Heart left ventricle (tissue), 16 donors: ENCODE results near the gene ASIC2. TPM values are rescaled to one million over a fixed set of nuclear protein-coding genes. Genes with fewer than 3 reads are reported as not detected.

ENCODE experiments used
- ATAC-seq, 4 donors: fragments of 200-7000 bp; cut with Tn5 transposase; one replicate each; pipeline ENCODE4 v1.9.1; 2020 to 2022; ENCODE audit warnings: moderate library complexity in 4 of 4, mild to moderate bottlenecking in 3 of 4, moderate number of reproducible peaks in 1 of 4
- DNase-seq, 5 donors: peaks; one replicate each; pipeline ENCODE4 v3.0.0-alpha.2; 2020
- H3K27ac ChIP-seq, 12 donors: fragments of 200-600 bp; sonication (generic) in 4 of 12; one replicate each; pipeline versions ENCODE4 v1.5.0 to v1.8.0; 2016 to 2022; ENCODE audit warnings: mild to moderate bottlenecking in 2 of 12
- H3K27me3 ChIP-seq, 9 donors: fragments of 200-600 bp; sonication (generic) in 2 of 9; one replicate each; pipeline versions ENCODE4 v1.5.1 to v1.8.0; 2016 to 2022; ENCODE audit warnings: mild to moderate bottlenecking in 3 of 9
- H3K36me3 ChIP-seq, 9 donors: fragments of 200-600 bp; sonication (generic) in 2 of 9; one replicate each; pipeline versions ENCODE4 v1.5.0 to v1.8.0; 2018 to 2022; ENCODE audit warnings: mild to moderate bottlenecking in 2 of 9
- H3K4me1 ChIP-seq, 12 donors: fragments of 200-600 bp; sonication (generic) in 4 of 12; one replicate each; pipeline versions ENCODE4 v1.5.0 to v1.8.0; 2016 to 2022; ENCODE audit warnings: mild to moderate bottlenecking in 3 of 12
- H3K4me3 ChIP-seq, 12 donors: fragments of 200-600 bp; sonication (generic) in 4 of 12; one replicate each; pipeline versions ENCODE4 v1.5.0 to v1.8.0; 2017 to 2022; ENCODE audit warnings: mild to moderate bottlenecking in 9 of 12, moderate library complexity in 4 of 12
- H3K9me3 ChIP-seq, 12 donors: fragments of 200-600 bp; sonication (generic) in 4 of 12; one replicate each; pipeline versions ENCODE4 v1.5.0 to v1.8.0; 2016 to 2022; ENCODE audit warnings: mild to moderate bottlenecking in 1 of 12
- POLR2A ChIP-seq, 2 donors: fragments of 450-650 bp; IDR thresholded peaks; one replicate each; pipeline ENCODE4 v1.6.1; 2017; ENCODE audit warnings: antibody characterized with exemption in 2 of 2, mild to moderate bottlenecking in 2 of 2, moderate library complexity in 2 of 2
- WGBS, 4 donors: extraction: QIAGEN DNeasy Blood & Tissue Kit in 2 of 4; methylation state at CpG; one replicate each; pipeline versions ENCODE4 v1.1.5 to v1.1.7; 2013 to 2018; 5-methylcytosine and 5-hydroxymethylcytosine counted together
- intact Hi-C, 10 donors: fragments of 100-400 bp; cut with DNase I; formaldehyde crosslinking; loops; one replicate each; pipeline versions ENCODE4 v1.11.1 to v1.14.2; 2022
- polyA plus RNA-seq, 2 donors: library from polyadenylated mRNA; stranded (reverse); fragments of 200-250 nt; gene quantifications; one replicate each; pipeline ENCODE4 v1.2.3, GENCODE V29; 2013
- total RNA-seq, 9 donors: library from RNA; depleted of rRNA in 2 of 9; stranded (reverse); fragments of >200 nt in 2 of 9; fragmentation: NEBNext Ultra II Directional in 3 of 9; extraction: Animal tissue kit (Norgen Biotek cat#: 25700) in 3 of 9; gene quantifications; one replicate each; pipeline versions ENCODE4 v1.1.0 to v1.2.4, GENCODE V29; 2016 to 2023
- TF ChIP-seq, protein P1 (sequence below), 12 donors: fragments of 200-600 bp; sonication (generic) in 4 of 12; IDR thresholded peaks; one replicate each; pipeline versions ENCODE4 v1.5.0 to v1.8.0; 2018 to 2022; ENCODE audit warnings: antibody characterized with exemption in 12 of 12, mild to moderate bottlenecking in 5 of 12
- donor health status: ischemic (EF 13 %, LVEDD 7.1; RV severe dilation, severe dysfunction).
- donor health status: healthy with polysubstance abuse.
- donor health status: DM: no; HTN: yes; CAD: no.
- donor health status: DM: no; HTN: no; CAD: no.
- donor health status: ischemic (EF 25% LVEDD 6.9; RV normal size, moderate dysfunction).
- donor health status: ischemic (EF 25% LVEDD 5.7; RV mildly dilated, moderate dysfunction).
- donor health status: healthy.
- donor health status: DM: yes; HTN: yes; CAD: no.
- donor health status: ischemic (EF 35%, LVEDD 5.7; RV mildly dilated, moderate dysfunction).
- donor health status: nonischemic (EF 11% LVEDD 7.7; RV severe dilation, severe dysfunction).
- donor health status: DM: yes; HTN: yes; CAD: no.
- donor health status: PGD.
- donor health status: ischemic (EF 29% LVEDD 5.4; RV normal size, mild dysfunction).
- donor health status: nonischemic (EF 23%, LVEDD 6.1; RV moderate dilation, normal function).

Gene ASIC2
- total and polyA plus RNA-seq, 11 donors: 1.1 TPM; not detected in 10

GRCh38 chr17:33220036-33220435 is 73.1 kb downstream of the ASIC2 start:
- DNase-seq (no peak), ATAC-seq (no peak)
- Histone ChIP-seq H3K27ac (no peak overlapping the region), H3K4me1 (peaks cover 0 to 5% (median 0%) of the 10 kb centered on the region in 12 donors), H3K27me3 (peaks cover 0 to 17% (median 0%) of the 10 kb centered on the region in 9 donors), H3K4me3 (no peak overlapping the region), H3K9me3 (no peaks in the 10 kb centered on the region), H3K36me3 (no peaks in the 10 kb centered on the region)
- intact Hi-C loops: no loop called here
- no peak for TF ChIP-seq POLR2A (IDR thresholded peaks at IDR 0.05)
- TF ChIP-seq, protein P1, sequence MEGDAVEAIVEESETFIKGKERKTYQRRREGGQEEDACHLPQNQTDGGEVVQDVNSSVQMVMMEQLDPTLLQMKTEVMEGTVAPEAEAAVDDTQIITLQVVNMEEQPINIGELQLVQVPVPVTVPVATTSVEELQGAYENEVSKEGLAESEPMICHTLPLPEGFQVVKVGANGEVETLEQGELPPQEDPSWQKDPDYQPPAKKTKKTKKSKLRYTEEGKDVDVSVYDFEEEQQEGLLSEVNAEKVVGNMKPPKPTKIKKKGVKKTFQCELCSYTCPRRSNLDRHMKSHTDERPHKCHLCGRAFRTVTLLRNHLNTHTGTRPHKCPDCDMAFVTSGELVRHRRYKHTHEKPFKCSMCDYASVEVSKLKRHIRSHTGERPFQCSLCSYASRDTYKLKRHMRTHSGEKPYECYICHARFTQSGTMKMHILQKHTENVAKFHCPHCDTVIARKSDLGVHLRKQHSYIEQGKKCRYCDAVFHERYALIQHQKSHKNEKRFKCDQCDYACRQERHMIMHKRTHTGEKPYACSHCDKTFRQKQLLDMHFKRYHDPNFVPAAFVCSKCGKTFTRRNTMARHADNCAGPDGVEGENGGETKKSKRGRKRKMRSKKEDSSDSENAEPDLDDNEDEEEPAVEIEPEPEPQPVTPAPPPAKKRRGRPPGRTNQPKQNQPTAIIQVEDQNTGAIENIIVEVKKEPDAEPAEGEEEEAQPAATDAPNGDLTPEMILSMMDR (IDR thresholded peaks at IDR 0.05): no peak
- 50 to 60% (median 53%) methylated on average over 3 of the region's 3 CpGs for WGBS, 4 donors

GRCh38 chr17:33218698-33219601 is 74.1 kb downstream of the ASIC2 start:
- Histone ChIP-seq H3K36me3 (no peaks in the 10 kb centered on the region), H3K27ac (no peak overlapping the region), H3K4me1 (peaks cover 0 to 5% (median 0%) of the 10 kb centered on the region in 12 donors), H3K9me3 (no peaks in the 10 kb centered on the region), H3K4me3 (no peak overlapping the region), H3K27me3 (peaks cover 0 to 22% (median 0%) of the 10 kb centered on the region in 9 donors)
- TF ChIP-seq POLR2A (IDR thresholded peaks at IDR 0.05): no peak
- TF ChIP-seq, protein P1 (IDR thresholded peaks at IDR 0.05): no peak
- 57 to 65% (median 62%) methylated on average over 12 of the region's 12 CpGs for WGBS, 4 donors
- intact Hi-C loops: loop anchor here in 1 of 10 donors (10.0 kb wide), 1 partner anchor 64 kb away; no protein-coding TSS in a partner anchor
- DNase-seq: no peak
- no peak for ATAC-seq

- no peaks in the 10 kb centered on the region for H3K36me3 ChIP-seq
- H3K4me1 ChIP-seq: peaks cover 0 to 5% (median 0%) of the 10 kb centered on the region in 12 donors
- H3K4me3 ChIP-seq: no peak overlapping the region
- no peak for TF ChIP-seq POLR2A (IDR thresholded peaks at IDR 0.05)
- TF ChIP-seq, protein P1 (IDR thresholded peaks at IDR 0.05): no peak
- H3K27ac ChIP-seq: no peak overlapping the region
- no peak for DNase-seq
- 70 to 77% (median 74%) methylated on average over 9 of the region's 9 CpGs for WGBS, 4 donors
- ATAC-seq: no peak
- H3K9me3 ChIP-seq: no peaks in the 10 kb centered on the region
- peaks cover 0 to 23% (median 0%) of the 10 kb centered on the region in 9 donors for H3K27me3 ChIP-seq
- intact Hi-C loops: loop anchor here in 1 of 10 donors (10.0 kb wide), 1 partner anchor 63 kb away; no protein-coding TSS in a partner anchor
Measured at GRCh38 chr17:33217891-33218290, 75.2 kb downstream of the ASIC2 start.

DNA sequence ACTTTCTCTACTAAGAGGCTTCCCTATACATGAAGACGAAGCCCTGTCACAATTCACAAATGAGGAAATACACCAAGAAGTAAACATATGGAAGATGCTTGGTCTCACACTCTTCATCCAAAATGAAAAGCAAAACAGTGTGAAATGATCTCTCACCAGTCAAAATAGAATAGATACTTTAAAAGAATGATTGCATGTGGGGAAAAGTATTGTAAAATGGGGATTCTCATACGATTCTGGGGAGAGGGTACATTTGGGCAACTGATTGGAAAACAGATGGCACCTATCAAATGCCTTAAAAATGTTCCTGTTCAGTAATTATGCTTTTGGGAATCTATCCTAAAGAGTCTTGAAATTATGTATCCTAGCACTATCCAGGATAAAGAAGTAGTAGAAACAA is 78.1 kb downstream of the ASIC2 start:
- DNase-seq (no peak), ATAC-seq (no peak)
- TF ChIP-seq, protein P1 (IDR thresholded peaks at IDR 0.05): no peak
- no peak for TF ChIP-seq POLR2A (IDR thresholded peaks at IDR 0.05)
- Histone ChIP-seq H3K9me3 (peaks cover 0 to 4% (median 0%) of the 10 kb centered on the region in 12 donors), H3K36me3 (no peaks in the 10 kb centered on the region), H3K4me1 (peaks cover 0 to 3% (median 0%) of the 10 kb centered on the region in 12 donors), H3K27me3 (peaks cover 0 to 44% (median 5%) of the 10 kb centered on the region in 9 donors), H3K4me3 (no peak overlapping the region), H3K27ac (no peak overlapping the region)
- intact Hi-C loops: loop anchor here in 1 of 10 donors (10.0 kb wide), 1 partner anchor 60 kb away; no protein-coding TSS in a partner anchor
- WGBS, 4 donors: 67 to 75% (median 72%) methylated on average over 2 of the region's 2 CpGs
